ENCODE measurements around the gene MISP3. TPM values are rescaled to one million over a fixed set of nuclear protein-coding genes. Genes with fewer than 3 reads are reported as not detected.
"Not testable (repeated sequence)": the region's sequence is repeated elsewhere in the genome, so short reads cannot be mapped to it uniquely, and the experiment has no call there.

Gene MISP3
- total RNA-seq, 1 experiment from 2014 or later, result 0.54 TPM

- no peak for DNase-seq (ENCODE audit: unreplicated experiment)
- CTCF ChIA-PET, result interaction anchor here (0.5 to 1.0 kb wide), 3 partner anchors 30 to 126 kb away, joined by 3 read pairs; no protein-coding TSS in a partner anchor
- no peak overlapping the region for H3K27ac Mint-ChIP-seq (ENCODE audit: low read depth, unreplicated experiment)
- H3K4me1 Mint-ChIP-seq (ENCODE audit: insufficient read depth, unreplicated experiment), result peaks cover 12% of the 10 kb centered on the region
- POLR2A ChIA-PET, result no interaction called here
- TF ChIP-seq CTCF (IDR thresholded peaks at IDR 0.05; ENCODE audit: unreplicated experiment), result no peak
- intact Hi-C loops (cut with micrococcal nuclease), result no loop called here
- no TSS peak for BruUV-seq (replicated peaks)
- no peak overlapping the region for H3K4me3 Mint-ChIP-seq (ENCODE audit: unreplicated experiment)
- H3K27me3 Mint-ChIP-seq (ENCODE audit: insufficient read depth, unreplicated experiment), result no peaks in the 10 kb centered on the region
- no peaks in the 10 kb centered on the region for H3K9me3 Mint-ChIP-seq (ENCODE audit: unreplicated experiment)
- no peaks in the 10 kb centered on the region for H3K36me3 Mint-ChIP-seq (ENCODE audit: insufficient read depth, unreplicated experiment)
These were observed 43.7 kb upstream of the MISP3 start for GRCh38 chr19:14028901-14029300.

- H3K27ac Mint-ChIP-seq (ENCODE audit: low read depth, unreplicated experiment), result peak overlapping the region; percentile 19
- no peaks in the 10 kb centered on the region for H3K9me3 Mint-ChIP-seq (ENCODE audit: unreplicated experiment)
- peak overlapping the region; percentile 81 for H3K4me3 Mint-ChIP-seq (ENCODE audit: unreplicated experiment)
- no peak for TF ChIP-seq CTCF (IDR thresholded peaks at IDR 0.05; ENCODE audit: unreplicated experiment)
- no TSS peak for BruUV-seq (replicated peaks)
- POLR2A ChIA-PET, result interaction anchor here (0.6 to 1.4 kb wide), 6 partner anchors 10 to 106 kb away, joined by 3 to 5 read pairs (median 3); partner anchors contain the start of gene RFX1
- CTCF ChIA-PET, result interaction anchor here (0.6 to 1.7 kb wide), 10 partner anchors 10 to 150 kb away, joined by 3 to 9 read pairs (median 3); a partner anchor contains a TSS
- no peaks in the 10 kb centered on the region for H3K27me3 Mint-ChIP-seq (ENCODE audit: insufficient read depth, unreplicated experiment)
- intact Hi-C loops (cut with micrococcal nuclease), result no loop called here
- H3K4me1 Mint-ChIP-seq (ENCODE audit: insufficient read depth, unreplicated experiment), result peaks cover 12% of the 10 kb centered on the region
- H3K36me3 Mint-ChIP-seq (ENCODE audit: insufficient read depth, unreplicated experiment), result no peaks in the 10 kb centered on the region
- DNase-seq (ENCODE audit: unreplicated experiment), result no peak
These were observed 41.4 kb upstream of the MISP3 start for GRCh38 chr19:14030997-14031718.

GRCh38 chr19:14031719-14032480, 40.7 kb upstream of the MISP3 start, which contains the start of gene IL27RA:
TSS of gene IL27RA (plus strand) at chr19:14031762. CDS start at chr19:14031873, 111 bp downstream.
- peak within 1 kb of the TSS; percentile 81 for H3K4me3 Mint-ChIP-seq (ENCODE audit: unreplicated experiment)
- peak within 1 kb of the TSS; percentile 19 for H3K27ac Mint-ChIP-seq (ENCODE audit: low read depth, unreplicated experiment)
- BruUV-seq (replicated peaks), result no TSS peak
- no peaks in the 10 kb centered on the region for H3K27me3 Mint-ChIP-seq (ENCODE audit: insufficient read depth, unreplicated experiment)
- peak; percentile 50 for TF ChIP-seq CTCF (IDR thresholded peaks at IDR 0.05; ENCODE audit: unreplicated experiment)
- peaks cover 12% of the 10 kb centered on the region for H3K4me1 Mint-ChIP-seq (ENCODE audit: insufficient read depth, unreplicated experiment)
- ChIA-PET CTCF (interaction anchor here (0.6 to 1.7 kb wide), 10 partner anchors 9 to 151 kb away, joined by 3 to 9 read pairs (median 3); a partner anchor contains a TSS), POLR2A (interaction anchor here (0.6 to 1.4 kb wide), 6 partner anchors 11 to 105 kb away, joined by 3 to 5 read pairs (median 3); partner anchors contain the start of gene RFX1)
- intact Hi-C loops (cut with micrococcal nuclease), result no loop called here
- H3K9me3 Mint-ChIP-seq (ENCODE audit: unreplicated experiment), result no peaks in the 10 kb centered on the region
- DNase-seq (ENCODE audit: unreplicated experiment), result peak; percentile 60
- no peaks in the 10 kb centered on the region for H3K36me3 Mint-ChIP-seq (ENCODE audit: insufficient read depth, unreplicated experiment)

- H3K4me1 Mint-ChIP-seq (ENCODE audit: insufficient read depth, unreplicated experiment), result peaks cover 12% of the 10 kb centered on the region
- TF ChIP-seq CTCF (IDR thresholded peaks at IDR 0.05; ENCODE audit: unreplicated experiment), result no peak
- H3K9me3 Mint-ChIP-seq (ENCODE audit: unreplicated experiment), result no peaks in the 10 kb centered on the region
- H3K27me3 Mint-ChIP-seq (ENCODE audit: insufficient read depth, unreplicated experiment), result no peaks in the 10 kb centered on the region
- ChIA-PET CTCF (interaction anchor here (0.6 to 1.4 kb wide), 3 partner anchors 9 to 31 kb away, joined by 3 to 4 read pairs (median 3); no protein-coding TSS in a partner anchor), POLR2A (interaction anchor here (0.9 kb wide), 1 partner anchor 27 kb away, joined by 3 read pairs; no protein-coding TSS in a partner anchor)
- H3K4me3 Mint-ChIP-seq (ENCODE audit: unreplicated experiment), result no peak overlapping the region
- peaks cover 6% of the 10 kb centered on the region for H3K36me3 Mint-ChIP-seq (ENCODE audit: insufficient read depth, unreplicated experiment)
- no peak overlapping the region for H3K27ac Mint-ChIP-seq (ENCODE audit: low read depth, unreplicated experiment)
- intact Hi-C loops (cut with micrococcal nuclease), result no loop called here
- BruUV-seq (replicated peaks), result no TSS peak
- DNase-seq (ENCODE audit: unreplicated experiment), result peak; percentile 28
These were observed 38.6 kb upstream of the MISP3 start for GRCh38 chr19:14033946-14034345.

GRCh38 chr19:14035159-14035558, 37.4 kb upstream of the MISP3 start:
- intact Hi-C loops (cut with micrococcal nuclease), result not testable (repeated sequence)
- POLR2A ChIA-PET, result interaction anchor here (0.6 kb wide), 1 partner anchor 85 kb away, joined by 3 read pairs; no protein-coding TSS in a partner anchor

More at GRCh38 chr19:14035159-14035558, 37.4 kb upstream of the MISP3 start:
- not testable (repeated sequence) for H3K36me3 Mint-ChIP-seq (ENCODE audit: insufficient read depth, unreplicated experiment); BruUV-seq (replicated peaks); H3K27me3 Mint-ChIP-seq (ENCODE audit: insufficient read depth, unreplicated experiment); H3K9me3 Mint-ChIP-seq (ENCODE audit: unreplicated experiment); H3K27ac Mint-ChIP-seq (ENCODE audit: low read depth, unreplicated experiment); H3K4me3 Mint-ChIP-seq (ENCODE audit: unreplicated experiment); DNase-seq (ENCODE audit: unreplicated experiment)
- peaks cover 12% of the 10 kb centered on the region for H3K4me1 Mint-ChIP-seq (ENCODE audit: insufficient read depth, unreplicated experiment)
- CTCF ChIA-PET, result interaction anchor here (0.6 to 0.9 kb wide), 2 partner anchors 18 to 437 kb away, joined by 3 to 4 read pairs; no protein-coding TSS in a partner anchor

All from MCF 10A (cell line).